Measurements from ENCODE around the gene TMEM258. TPM values are rescaled to one million over a fixed set of nuclear protein-coding genes. Genes with fewer than 3 reads are reported as not detected.

The TMEM258 gene
- 71.4 and 84.5 TPM in 2 replicates for total RNA-seq

GRCh38 chr11:61792310-61793082, at the start of gene TMEM258, which contains the start of gene FEN1:
TMEM258 (minus strand) TSS chr11:61792599; CDS start chr11:61792558, 41 bp downstream.
FEN1 (plus strand) TSS chr11:61792911; CDS start chr11:61795362, 2,451 bp downstream.

GRCh38 chr11:61827571-61828378, 35.4 kb upstream of the TMEM258 start, which contains the start of gene FADS2:
FADS2 (plus strand) TSS chr11:61828300; CDS start chr11:61828391, 91 bp downstream.

GRCh38 chr11:61816736-61817455, 24.5 kb upstream of the TMEM258 start, which contains the start of gene FADS1:
FADS1 (minus strand) TSS chr11:61817003; CDS start chr11:61816929, 74 bp downstream.

GRCh38 chr11:61752117-61752924, 40.1 kb downstream of the TMEM258 start, which contains the start of gene MYRF:
MYRF (plus strand) TSS chr11:61752636; CDS start chr11:61752745, 109 bp downstream.

Other genes with a start within 250 kb of the TMEM258 start
- 0.94 and 0.97 TPM in 2 replicates for gene SYT7, start 211.5 kb downstream of the TMEM258 start, total RNA-seq
- 1.8 and 7.5 TPM in 2 replicates for gene DAGLA, start 112.2 kb downstream of the TMEM258 start, total RNA-seq
- 0.49 and 1.0 TPM in 2 replicates for gene MYRF, start 40.0 kb downstream of the TMEM258 start, total RNA-seq
- gene FEN1, start 312 bp upstream of the TMEM258 start, total RNA-seq: 31.9 and 34.8 TPM in 2 replicates
- 35.7 and 38.7 TPM in 2 replicates for gene FADS1, start 24.4 kb upstream of the TMEM258 start, total RNA-seq
- 52.3 and 121 TPM in 2 replicates for gene FADS2, start 35.7 kb upstream of the TMEM258 start, total RNA-seq
- 310 and 374 TPM in 2 replicates for gene FADS3, start 98.9 kb upstream of the TMEM258 start, total RNA-seq
- 1.6 and 2.8 TPM in 2 replicates for gene RAB3IL1, start 125.0 kb upstream of the TMEM258 start, total RNA-seq
- gene BEST1, start 157.8 kb upstream of the TMEM258 start, total RNA-seq: under 0.01 TPM in 1 of 2 replicates, not detected in the other
- gene FTH1, start 175.0 kb upstream of the TMEM258 start, total RNA-seq: 497 and 1,879 TPM in 2 replicates